ENCODE measurements around the gene CAV1. TPM values are rescaled to one million over a fixed set of nuclear protein-coding genes. Genes with fewer than 3 reads are reported as not detected.
A peak's percentile ranks its signal among the peaks of the same experiment; 100 is the strongest.

CAV1 gene
- total RNA-seq, 4 donors from 2014 or later = 21.7 to 171 (median 86.8) TPM

DNA sequence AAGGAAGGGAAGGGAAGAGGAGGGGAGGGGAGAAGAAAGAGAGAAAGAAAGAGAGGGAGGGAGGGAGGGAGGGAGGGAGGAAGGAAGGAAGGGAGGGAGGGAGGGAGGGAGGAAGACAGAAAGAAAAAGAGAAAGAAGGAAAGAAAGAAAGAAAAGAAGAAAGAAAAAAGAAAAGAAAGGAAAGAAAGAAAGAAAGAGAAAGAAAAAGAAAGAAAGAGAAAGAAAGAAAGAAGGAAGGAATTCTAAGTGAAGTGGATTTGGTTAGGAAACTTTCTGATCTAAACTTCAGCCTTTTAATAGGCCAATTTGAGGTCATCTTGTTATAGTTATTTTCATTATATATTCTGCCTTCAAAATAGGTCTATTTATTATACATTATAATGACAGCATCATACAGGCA lies 21.0 kb upstream of the CAV1 start:
- intact Hi-C loops (cut with DNase I) = no loop called here
- Histone ChIP-seq H3K27ac (peak overlapping the region in 2 of 4 donors; percentile 45 to 98), H3K9me3 (no peaks in the 10 kb centered on the region), H3K27me3 (no peaks in the 10 kb centered on the region), H3K4me3 (no peak overlapping the region), H3K36me3 (peaks cover 0 to 36% (median 0%) of the 10 kb centered on the region in 3 donors), H3K4me1 (peaks cover 9 to 59% (median 10%) of the 10 kb centered on the region in 3 donors)
- no peak for TF ChIP-seq POLR2A (IDR thresholded peaks at IDR 0.05)
- TF ChIP-seq, protein P1, sequence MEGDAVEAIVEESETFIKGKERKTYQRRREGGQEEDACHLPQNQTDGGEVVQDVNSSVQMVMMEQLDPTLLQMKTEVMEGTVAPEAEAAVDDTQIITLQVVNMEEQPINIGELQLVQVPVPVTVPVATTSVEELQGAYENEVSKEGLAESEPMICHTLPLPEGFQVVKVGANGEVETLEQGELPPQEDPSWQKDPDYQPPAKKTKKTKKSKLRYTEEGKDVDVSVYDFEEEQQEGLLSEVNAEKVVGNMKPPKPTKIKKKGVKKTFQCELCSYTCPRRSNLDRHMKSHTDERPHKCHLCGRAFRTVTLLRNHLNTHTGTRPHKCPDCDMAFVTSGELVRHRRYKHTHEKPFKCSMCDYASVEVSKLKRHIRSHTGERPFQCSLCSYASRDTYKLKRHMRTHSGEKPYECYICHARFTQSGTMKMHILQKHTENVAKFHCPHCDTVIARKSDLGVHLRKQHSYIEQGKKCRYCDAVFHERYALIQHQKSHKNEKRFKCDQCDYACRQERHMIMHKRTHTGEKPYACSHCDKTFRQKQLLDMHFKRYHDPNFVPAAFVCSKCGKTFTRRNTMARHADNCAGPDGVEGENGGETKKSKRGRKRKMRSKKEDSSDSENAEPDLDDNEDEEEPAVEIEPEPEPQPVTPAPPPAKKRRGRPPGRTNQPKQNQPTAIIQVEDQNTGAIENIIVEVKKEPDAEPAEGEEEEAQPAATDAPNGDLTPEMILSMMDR (IDR thresholded peaks at IDR 0.05) = no peak
- DNase-seq = no peak

DNA sequence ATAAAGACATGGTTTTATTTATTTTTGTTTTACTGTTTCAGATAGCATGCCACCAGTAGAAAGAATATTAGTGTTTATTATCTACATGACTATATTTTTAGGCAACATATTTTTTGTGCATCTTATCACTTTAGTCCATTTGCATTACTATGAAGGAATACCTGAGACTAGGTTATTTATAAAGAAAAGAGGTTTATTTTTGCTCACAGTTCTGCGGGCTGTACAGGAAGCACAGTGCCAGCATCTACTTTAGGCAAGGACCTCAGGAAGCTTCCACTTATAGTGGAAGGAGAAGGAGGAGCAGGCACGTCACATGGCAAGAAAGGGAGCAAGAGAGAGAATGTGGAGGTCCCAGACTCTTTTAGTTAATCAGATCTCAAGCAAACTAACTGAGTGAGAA lies 19.6 kb upstream of the CAV1 start:
- H3K27ac ChIP-seq = no peak overlapping the region
- intact Hi-C loops (cut with DNase I) = no loop called here
- no peaks in the 10 kb centered on the region for H3K9me3 ChIP-seq
- H3K36me3 ChIP-seq = peaks cover 0 to 37% (median 0%) of the 10 kb centered on the region in 3 donors
- H3K4me3 ChIP-seq = no peak overlapping the region
- peaks cover 5 to 48% (median 9%) of the 10 kb centered on the region in 3 donors for H3K4me1 ChIP-seq
- H3K27me3 ChIP-seq = no peaks in the 10 kb centered on the region
- 44 to 94% methylated on average over 2 of the region's 2 CpGs for WGBS, 2 donors
- DNase-seq = no peak
- TF ChIP-seq, protein P1 (IDR thresholded peaks at IDR 0.05) = no peak
- no peak for TF ChIP-seq POLR2A (IDR thresholded peaks at IDR 0.05)

DNA sequence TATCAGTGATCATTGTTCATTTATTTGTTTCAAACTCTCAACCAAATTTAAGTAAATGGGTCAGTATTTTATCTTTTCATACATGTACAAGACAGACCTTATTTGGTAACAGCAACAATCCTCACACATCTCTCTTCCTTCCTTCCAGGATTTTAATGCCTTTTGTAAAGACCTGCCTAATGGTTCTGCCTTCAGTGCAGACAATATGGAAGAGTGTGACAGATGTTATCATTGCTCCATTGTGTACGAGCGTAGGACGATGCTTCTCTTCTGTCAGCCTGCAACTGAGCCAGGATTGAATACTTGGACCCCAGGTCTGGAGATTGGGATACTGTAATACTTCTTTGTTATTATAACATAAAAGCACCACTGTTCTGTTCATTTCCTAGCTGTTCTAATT lies 19.0 kb upstream of the CAV1 start:
- TF ChIP-seq POLR2A (IDR thresholded peaks at IDR 0.05) = no peak
- TF ChIP-seq, protein P1 (IDR thresholded peaks at IDR 0.05) = no peak
- Histone ChIP-seq H3K9me3 (no peaks in the 10 kb centered on the region), H3K36me3 (peaks cover 0 to 37% (median 0%) of the 10 kb centered on the region in 3 donors), H3K4me1 (peaks cover under 1 to 44% (median 9%) of the 10 kb centered on the region in 3 donors), H3K27ac (no peak overlapping the region), H3K27me3 (no peaks in the 10 kb centered on the region), H3K4me3 (no peak overlapping the region)
- WGBS, 2 donors = 61 to 71% methylated on average over 3 of the region's 3 CpGs
- intact Hi-C loops (cut with DNase I) = no loop called here
- no peak for DNase-seq

DNA sequence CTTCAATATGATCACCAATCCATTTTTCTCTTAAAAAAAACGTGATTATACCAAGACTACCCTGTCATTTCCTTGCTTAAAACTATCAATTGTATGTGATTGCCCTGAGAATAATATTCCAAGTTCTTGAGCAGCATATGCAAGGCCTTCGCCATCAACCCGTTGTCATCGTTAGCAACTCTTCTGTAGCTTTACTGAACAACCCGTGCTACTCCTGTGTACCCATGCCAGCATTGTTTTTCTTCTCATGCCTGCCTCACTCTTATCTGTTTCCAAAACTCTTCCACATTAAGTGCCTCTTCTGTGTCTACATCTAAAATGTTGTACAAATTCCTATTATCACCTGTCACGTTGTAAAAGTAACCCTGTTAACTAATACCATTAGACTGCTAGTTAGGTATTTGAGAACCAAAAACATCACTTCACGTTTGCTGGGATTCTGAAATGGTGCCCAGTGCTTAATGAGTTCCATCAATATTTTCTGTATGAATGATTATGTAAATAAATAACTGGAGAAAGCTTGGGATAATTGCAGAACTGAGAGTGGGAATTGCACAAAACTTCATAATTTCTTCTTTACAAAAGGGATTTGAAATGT lies 14.8 kb upstream of the CAV1 start:
- WGBS, 2 donors = 75 to 77% methylated on average over 7 of the region's 7 CpGs
- TF ChIP-seq, protein P1 (IDR thresholded peaks at IDR 0.05) = no peak
- no peak for TF ChIP-seq POLR2A (IDR thresholded peaks at IDR 0.05)
- peak overlapping the region in 1 of 4 donors; percentile 7 for H3K27ac ChIP-seq

DNA sequence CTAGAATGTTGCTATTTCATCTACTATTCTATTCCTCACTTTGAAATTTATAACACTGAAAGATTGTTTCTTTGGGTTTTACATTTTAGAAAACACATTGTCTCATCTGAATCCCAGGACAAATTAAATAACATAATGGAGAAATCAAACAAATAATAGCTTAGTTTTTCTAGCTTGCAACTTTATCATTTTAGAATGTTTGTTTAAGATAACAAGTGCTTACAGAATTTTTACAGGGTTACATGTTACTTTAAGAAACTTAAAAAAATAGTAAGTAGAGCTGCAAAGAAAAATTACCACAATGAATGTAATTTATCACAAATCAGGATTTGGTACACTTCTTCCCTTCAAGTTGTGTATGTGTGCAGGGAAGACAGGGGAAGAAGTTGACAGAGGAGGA lies 14.0 kb upstream of the CAV1 start:
- intact Hi-C loops (cut with DNase I) = no loop called here
- Histone ChIP-seq H3K27me3 (no peaks in the 10 kb centered on the region), H3K27ac (peak overlapping the region; percentile 67 to 87 (median 84)), H3K4me3 (no peak overlapping the region), H3K9me3 (no peaks in the 10 kb centered on the region), H3K4me1 (peaks cover 4 to 23% (median 7%) of the 10 kb centered on the region in 3 donors), H3K36me3 (peaks cover 0 to 31% (median 0%) of the 10 kb centered on the region in 3 donors)
- DNase-seq = no peak
- TF ChIP-seq, protein P1 (IDR thresholded peaks at IDR 0.05) = no peak
- no peak for TF ChIP-seq POLR2A (IDR thresholded peaks at IDR 0.05)

More for the DNA sequence above, 14.8 kb upstream of the CAV1 start:
- no peaks in the 10 kb centered on the region for H3K9me3 ChIP-seq
- peaks cover 0 to 37% (median 0%) of the 10 kb centered on the region in 3 donors for H3K36me3 ChIP-seq
- H3K4me1 ChIP-seq = peaks cover 4 to 29% (median 7%) of the 10 kb centered on the region in 3 donors
- no peak overlapping the region for H3K4me3 ChIP-seq
- H3K27me3 ChIP-seq = no peaks in the 10 kb centered on the region
- intact Hi-C loops (cut with DNase I) = no loop called here
- DNase-seq = no peak
